C4-2B (cell line): ENCODE data around the gene KLHL21.
"Not testable (repeated sequence)": the region's sequence is repeated elsewhere in the genome, so short reads cannot be mapped to it uniquely, and the experiment has no call there.

ENCODE experiments used
- H3K27ac ChIP-seq: fragments of 450-650 bp; 2 replicates; pipeline ENCODE4 v1.5.1; 2017
- CTCF ChIP-seq: fragments of 450-650 bp; conservative IDR thresholded peaks from 2 replicates; pipeline ENCODE4 v1.5.1; 2017; ENCODE audit warnings: mild to moderate bottlenecking
- ZFX ChIP-seq: fragments of 450-650 bp; IDR thresholded peaks from 2 replicates; pipeline ENCODE4 v1.6.1; 2017

Gene KLHL21

GRCh38 chr1:6637770-6638169 lies 35.1 kb upstream of the KLHL21 start:
- H3K27ac ChIP-seq = no peak overlapping the region
- no peak for TF ChIP-seq CTCF
- no peak for TF ChIP-seq ZFX

- not testable (repeated sequence) for H3K27ac ChIP-seq
These were observed 34.1 kb upstream of the KLHL21 start for GRCh38 chr1:6636778-6637177.

GRCh38 chr1:6635910-6636760 lies 33.5 kb upstream of the KLHL21 start:
- H3K27ac ChIP-seq = no peak overlapping the region
- TF ChIP-seq CTCF (no peak), ZFX (no peak)

- TF ChIP-seq CTCF = no peak
- TF ChIP-seq ZFX = no peak
- H3K27ac ChIP-seq = no peak overlapping the region
These were observed 32.7 kb upstream of the KLHL21 start for GRCh38 chr1:6635161-6635909.

- H3K27ac ChIP-seq = no peak overlapping the region
- TF ChIP-seq CTCF (no peak; the same call in 1 of the 2 replicates), ZFX (no peak)
These were observed 31.8 kb upstream of the KLHL21 start for GRCh38 chr1:6634371-6635052.

GRCh38 chr1:6632588-6633514 lies 30.2 kb upstream of the KLHL21 start:
- no peak for TF ChIP-seq ZFX
- no peak overlapping the region for H3K27ac ChIP-seq

GRCh38 chr1:6631058-6631457 lies 28.4 kb upstream of the KLHL21 start:
- no peak for TF ChIP-seq CTCF
- H3K27ac ChIP-seq = no peak overlapping the region
